Measurements from ENCODE around the gene DEGS1.

DNA sequence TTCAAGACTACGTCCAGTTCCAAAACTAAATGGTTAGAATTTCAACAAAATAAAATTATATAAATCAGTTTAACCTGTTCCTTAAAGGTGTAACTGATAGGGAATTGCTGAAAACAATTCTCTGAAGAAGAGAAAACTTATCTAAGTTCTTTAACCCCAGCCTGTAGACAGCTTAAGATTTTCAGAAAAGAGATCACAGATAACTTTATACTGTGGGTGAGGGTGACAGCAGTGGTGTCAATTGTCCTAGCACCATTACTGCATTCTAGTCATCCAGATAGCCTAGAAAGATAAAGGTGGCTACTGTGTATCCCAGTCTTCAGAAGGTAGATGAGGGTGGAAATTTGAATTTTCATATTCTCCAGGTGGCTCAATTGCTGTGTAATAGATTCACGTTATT lies 19.7 kb upstream of the DEGS1 start:
- TF ChIP-seq, protein P1, sequence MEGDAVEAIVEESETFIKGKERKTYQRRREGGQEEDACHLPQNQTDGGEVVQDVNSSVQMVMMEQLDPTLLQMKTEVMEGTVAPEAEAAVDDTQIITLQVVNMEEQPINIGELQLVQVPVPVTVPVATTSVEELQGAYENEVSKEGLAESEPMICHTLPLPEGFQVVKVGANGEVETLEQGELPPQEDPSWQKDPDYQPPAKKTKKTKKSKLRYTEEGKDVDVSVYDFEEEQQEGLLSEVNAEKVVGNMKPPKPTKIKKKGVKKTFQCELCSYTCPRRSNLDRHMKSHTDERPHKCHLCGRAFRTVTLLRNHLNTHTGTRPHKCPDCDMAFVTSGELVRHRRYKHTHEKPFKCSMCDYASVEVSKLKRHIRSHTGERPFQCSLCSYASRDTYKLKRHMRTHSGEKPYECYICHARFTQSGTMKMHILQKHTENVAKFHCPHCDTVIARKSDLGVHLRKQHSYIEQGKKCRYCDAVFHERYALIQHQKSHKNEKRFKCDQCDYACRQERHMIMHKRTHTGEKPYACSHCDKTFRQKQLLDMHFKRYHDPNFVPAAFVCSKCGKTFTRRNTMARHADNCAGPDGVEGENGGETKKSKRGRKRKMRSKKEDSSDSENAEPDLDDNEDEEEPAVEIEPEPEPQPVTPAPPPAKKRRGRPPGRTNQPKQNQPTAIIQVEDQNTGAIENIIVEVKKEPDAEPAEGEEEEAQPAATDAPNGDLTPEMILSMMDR (IDR thresholded peaks at IDR 0.05), result no peak
- no peak for TF ChIP-seq POLR2A (IDR thresholded peaks at IDR 0.05)
- no peak for TF ChIP-seq EP300 (IDR thresholded peaks at IDR 0.05)

All from ovary (tissue), 3 donors.